GM21717 (cell line): ENCODE measurements around the gene DOCK4.

ENCODE experiments used
- ATAC-seq: cut with Tn5 transposase; IDR thresholded peaks from one replicate; pipeline ENCODE4 v1.9.1; 2021; ENCODE audit warnings: mild to moderate bottlenecking, moderate library complexity; ENCODE audit not compliant: unreplicated experiment

Gene DOCK4

DNA sequence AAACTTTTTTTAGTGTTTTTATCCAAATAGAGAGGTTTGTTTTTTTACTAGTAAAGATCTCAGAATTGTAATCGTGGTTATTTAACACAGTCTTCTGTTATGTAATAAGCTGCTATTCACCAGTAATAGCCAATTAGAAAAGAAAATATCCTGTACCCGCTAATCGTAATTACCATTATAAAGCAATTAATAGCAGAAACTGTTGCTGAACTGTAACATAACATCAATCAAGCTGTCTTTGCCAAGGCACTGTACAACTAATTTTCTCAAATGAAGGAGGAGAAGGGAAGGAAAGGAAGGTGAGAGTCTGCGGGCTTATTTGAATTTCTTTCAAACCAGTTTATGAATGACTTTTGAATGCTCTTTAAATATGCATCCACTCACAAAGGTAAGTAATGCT is 9.6 kb upstream of the DOCK4 start:
- no peak for ATAC-seq

- ATAC-seq = no peak
Observed at GRCh38 chr7:112214883-112215282, 8.7 kb upstream of the DOCK4 start.

DNA sequence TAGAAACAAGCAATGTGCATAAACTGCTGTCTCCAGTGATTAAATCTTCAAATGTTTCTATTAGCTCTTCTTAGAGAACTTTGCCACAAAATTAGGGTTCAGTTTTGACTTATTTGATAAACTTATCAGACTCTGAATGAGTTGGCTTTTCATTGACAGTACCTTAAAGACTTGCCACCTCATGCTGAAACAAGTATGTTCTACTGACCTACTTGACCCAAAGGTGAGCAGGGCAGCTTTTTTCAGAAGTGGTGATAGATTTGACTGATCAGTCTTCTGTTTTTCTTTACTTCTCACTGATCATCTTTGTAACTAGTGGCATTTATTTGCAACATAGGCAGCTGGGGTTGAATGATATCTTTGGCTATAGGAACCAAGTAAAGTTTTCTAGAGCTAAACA is 8.1 kb upstream of the DOCK4 start:
- no peak for ATAC-seq

- peak; percentile 45 for ATAC-seq
Observed at GRCh38 chr7:112213735-112214134, 7.5 kb upstream of the DOCK4 start.

- ATAC-seq = no peak
Observed at GRCh38 chr7:112212571-112212970, 6.4 kb upstream of the DOCK4 start.

GRCh38 chr7:112211348-112211907 is 5.2 kb upstream of the DOCK4 start:
- ATAC-seq = no peak

GRCh38 chr7:112207765-112208164 is 1.6 kb upstream of the DOCK4 start:
- no peak for ATAC-seq

DNA sequence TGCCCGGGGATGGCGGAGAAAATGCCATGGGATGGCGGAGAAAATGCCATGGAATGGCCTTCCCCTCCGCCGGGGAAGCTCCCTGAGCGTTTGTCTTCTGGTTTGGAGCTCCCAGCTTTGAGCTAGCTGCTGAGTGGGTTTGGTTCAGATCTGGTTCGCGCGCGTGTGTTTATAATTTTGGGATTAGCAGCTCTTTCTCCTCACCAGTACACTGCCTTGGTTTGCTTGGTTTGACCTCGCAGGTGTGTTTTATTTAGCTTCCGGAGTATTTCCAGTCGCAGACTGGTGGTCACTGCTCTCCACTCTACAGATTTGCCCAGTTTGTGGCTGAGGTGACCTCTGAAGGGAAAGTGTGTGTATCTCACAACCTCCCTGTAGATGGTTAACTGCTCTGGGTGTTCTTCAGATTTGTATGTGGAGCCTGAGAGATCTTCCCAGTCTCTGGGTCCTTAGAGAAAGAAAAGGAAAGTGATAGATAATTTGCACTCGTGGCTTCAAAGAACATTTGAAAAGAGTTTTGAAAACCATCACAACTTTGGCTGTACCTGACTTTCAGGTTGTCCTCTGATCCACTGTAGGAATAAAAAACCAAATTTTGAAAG is 893 bp upstream of the DOCK4 start:
- no peak for ATAC-seq

DNA sequence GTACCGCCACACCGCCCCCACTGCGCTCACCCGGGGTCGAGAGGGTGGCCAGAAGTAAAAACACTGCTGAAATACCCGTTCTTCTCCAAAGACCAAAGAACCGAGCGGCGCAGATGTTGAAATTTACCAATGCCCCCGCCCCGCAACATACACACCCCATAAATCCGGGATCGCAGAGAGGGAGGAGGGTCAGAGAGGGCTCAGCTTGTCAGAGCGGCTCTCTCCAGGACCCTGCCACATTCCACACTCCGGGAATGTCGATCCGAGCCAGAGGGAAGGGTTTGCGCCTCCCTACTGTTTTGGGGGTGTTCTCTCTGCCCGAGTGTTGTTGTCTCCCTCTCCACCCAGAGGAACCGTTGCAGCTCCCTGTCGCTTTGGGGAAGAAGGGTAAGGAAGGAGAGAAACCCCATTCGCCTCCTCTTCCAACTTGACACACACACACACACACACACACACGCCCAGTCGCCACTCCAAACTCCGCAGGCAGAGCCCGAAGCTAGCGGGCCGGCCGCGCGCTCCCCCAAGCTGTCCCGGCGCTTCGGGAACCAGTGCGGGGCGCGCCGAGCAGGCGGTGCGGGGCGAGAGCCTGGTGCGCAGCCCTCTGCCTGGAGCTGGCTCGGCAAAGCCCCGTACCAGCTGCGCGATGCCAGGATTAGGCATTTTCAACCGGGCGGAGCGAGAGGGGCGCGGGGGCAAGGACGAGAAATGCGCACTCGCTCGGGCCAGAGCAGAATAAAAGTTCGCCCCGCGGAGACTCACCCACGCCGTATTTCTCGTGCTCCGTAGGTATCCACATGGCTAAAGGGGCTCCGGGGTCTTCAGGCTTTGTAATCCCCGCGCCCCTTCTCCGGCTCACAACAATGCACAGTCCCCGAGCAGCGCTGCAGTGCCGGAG is 609 bp downstream of the DOCK4 start:
- ATAC-seq = peak; percentile 15

GRCh38 chr7:112204499-112205342 is 1.5 kb downstream of the DOCK4 start:
- ATAC-seq = no peak

DNA sequence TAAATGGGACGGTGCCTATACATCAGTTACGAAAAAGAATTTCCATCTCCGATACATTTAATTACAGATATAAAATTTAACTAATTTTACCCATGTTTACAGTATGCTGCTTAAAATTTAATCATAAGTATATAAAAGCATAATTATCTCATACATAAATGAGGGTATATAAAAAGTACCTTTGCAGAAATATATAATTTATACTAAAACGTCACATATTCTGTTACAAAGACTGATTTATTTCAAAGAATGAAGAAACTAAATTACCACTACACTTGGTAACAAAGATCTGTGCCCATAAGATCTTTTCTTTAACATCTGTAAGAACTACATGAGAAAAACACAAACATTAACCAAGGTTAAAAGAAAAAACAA is 2.8 kb downstream of the DOCK4 start:
- no peak for ATAC-seq

DNA sequence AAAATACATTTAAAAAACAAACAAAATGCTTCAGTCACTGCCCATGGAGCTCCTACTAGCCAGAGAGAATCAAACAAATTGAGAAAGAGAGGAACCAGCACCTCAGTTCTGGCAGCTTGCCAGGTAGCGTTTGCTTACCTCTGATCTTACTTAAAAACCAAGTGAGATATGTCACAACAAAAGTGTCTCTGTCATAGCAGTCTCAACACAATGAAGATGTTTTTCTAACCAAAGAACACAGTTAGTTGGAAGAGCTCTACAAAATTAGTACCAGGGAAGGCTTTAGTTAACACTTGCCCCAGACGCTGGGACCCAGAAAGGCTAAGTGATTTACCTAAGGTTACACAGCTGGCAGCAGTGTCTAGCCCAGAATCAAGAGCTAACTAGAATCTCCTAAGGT is 3.4 kb downstream of the DOCK4 start:
- no peak for ATAC-seq

- no peak for ATAC-seq
Observed at GRCh38 chr7:112201839-112202238, 4.4 kb downstream of the DOCK4 start.

- ATAC-seq = no peak
Observed at GRCh38 chr7:112201411-112201810, 4.8 kb downstream of the DOCK4 start.

DNA sequence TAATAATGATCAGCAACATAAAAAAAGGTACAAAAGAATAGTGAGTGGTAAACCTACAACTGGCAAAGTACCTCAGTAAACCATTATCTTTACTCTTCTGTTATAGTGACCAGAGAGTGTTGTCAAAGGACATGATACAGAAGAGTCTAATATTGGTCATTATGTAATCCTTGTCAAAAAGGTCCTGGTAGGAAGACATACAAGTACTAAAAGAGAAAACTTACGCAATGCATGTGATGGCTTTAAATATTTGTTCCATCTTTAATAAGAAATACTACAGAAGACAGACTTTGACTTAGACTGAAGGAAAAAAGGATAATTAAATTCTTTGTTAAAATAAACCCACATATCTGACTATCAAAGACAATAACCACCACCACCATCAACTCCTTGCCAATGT is 6.5 kb downstream of the DOCK4 start:
- ATAC-seq = no peak

- no peak for ATAC-seq
Observed at GRCh38 chr7:112199035-112199655, 7.1 kb downstream of the DOCK4 start.

DNA sequence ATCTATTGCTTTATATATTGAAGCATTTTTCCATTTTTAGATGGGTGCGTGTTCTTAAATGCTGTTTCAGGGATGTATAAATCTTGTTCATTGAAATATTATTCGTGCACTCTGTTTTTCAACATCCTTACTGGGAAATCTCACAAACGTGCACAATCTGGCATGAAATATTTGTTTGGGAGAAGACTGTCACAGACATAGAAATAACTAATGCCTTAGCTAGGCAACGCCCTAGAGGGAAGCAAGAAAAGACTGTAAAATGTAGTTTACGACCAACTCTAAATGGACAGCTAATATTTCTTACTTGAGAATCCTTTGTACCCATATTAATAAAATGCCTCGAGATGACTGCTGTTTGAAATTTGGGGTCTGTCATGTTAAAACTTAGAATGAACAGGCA is 8.9 kb downstream of the DOCK4 start:
- ATAC-seq = no peak

DNA sequence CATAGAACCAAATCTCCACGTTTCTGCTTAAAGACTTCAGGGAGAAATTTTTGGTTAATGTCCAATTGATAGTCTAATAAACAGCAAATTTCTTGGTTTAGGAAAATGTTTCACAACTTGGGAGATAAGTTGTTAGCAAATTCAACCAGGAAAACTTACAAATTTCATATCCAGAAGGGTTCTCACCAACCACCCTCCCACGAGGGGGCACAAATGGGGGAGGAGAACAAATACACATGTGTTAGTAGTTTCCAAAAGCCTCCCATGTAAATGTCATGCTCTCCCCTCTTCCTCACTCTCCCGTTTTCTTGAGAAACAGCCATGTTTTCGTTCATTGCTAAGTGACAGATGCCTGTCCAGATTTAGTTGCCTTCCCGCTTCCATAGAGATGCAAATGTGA is 10.5 kb downstream of the DOCK4 start:
- no peak for ATAC-seq

DNA sequence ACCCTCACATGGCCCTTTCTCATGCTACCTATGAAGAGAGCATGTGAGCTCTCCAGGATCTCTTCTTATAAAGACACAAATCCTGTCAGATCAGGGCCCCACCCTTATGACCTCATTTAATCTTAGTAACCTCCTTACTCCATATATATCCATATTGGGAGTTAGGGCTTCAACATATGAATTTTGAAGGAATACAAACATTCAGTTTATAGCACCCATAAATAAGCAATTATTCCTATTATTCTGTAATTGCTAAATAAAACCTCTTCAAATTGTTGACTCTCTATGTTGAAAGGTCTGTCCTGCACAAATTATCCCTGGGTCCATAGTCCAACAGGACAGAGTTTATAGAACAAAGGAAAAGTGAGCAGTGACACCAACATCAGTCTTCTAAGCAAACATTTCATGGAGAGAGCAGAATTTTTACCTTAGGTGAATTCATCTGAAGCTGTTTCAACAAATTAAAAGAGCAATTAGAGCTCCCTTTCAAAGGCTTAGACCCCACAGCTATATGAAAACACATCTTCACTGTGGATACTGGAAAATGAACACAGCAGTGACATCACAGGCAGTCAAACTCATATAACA is 12.2 kb downstream of the DOCK4 start:
- ATAC-seq = no peak
